Measurements from ENCODE around the gene ERBB4.

Gene ERBB4

GRCh38 chr2:212359425-212360067 is 179.1 kb downstream of the ERBB4 start (continued):
- TF ChIP-seq PATZ1 (CRISPR knock-in tag; IDR thresholded peaks at IDR 0.05; ENCODE audit: borderline replicate concordance) = no peak
- no peak for TF ChIP-seq ZC3H10 (CRISPR knock-in tag; IDR thresholded peaks at IDR 0.05)
- no peak for TF ChIP-seq BACH2 (CRISPR knock-in tag; IDR thresholded peaks at IDR 0.05; ENCODE audit: borderline replicate concordance)
- no peak for TF ChIP-seq GLIS3 (CRISPR knock-in tag; IDR thresholded peaks at IDR 0.05)
- TF ChIP-seq OSR1 (CRISPR knock-in tag; IDR thresholded peaks at IDR 0.05) = no peak

GRCh38 chr2:212357606-212358005 is 181.0 kb downstream of the ERBB4 start:
- TF ChIP-seq ZNF70 (CRISPR knock-in tag; IDR thresholded peaks at IDR 0.05) (no peak), TOX (CRISPR knock-in tag; IDR thresholded peaks at IDR 0.05; ENCODE audit: borderline replicate concordance) (no peak), SNAI2 (CRISPR knock-in tag; IDR thresholded peaks at IDR 0.05) (no peak), PPARA (CRISPR knock-in tag; IDR thresholded peaks at IDR 0.05; ENCODE audit: borderline replicate concordance) (no peak), ZFP30 (CRISPR knock-in tag; IDR thresholded peaks at IDR 0.05) (no peak), RARB (CRISPR knock-in tag; IDR thresholded peaks at IDR 0.05) (no peak), ISL1 (CRISPR knock-in tag; IDR thresholded peaks at IDR 0.05) (no peak), ZFP3 (CRISPR knock-in tag; IDR thresholded peaks at IDR 0.05) (no peak), CSRNP3 (CRISPR knock-in tag; IDR thresholded peaks at IDR 0.05) (no peak), PATZ1 (CRISPR knock-in tag; IDR thresholded peaks at IDR 0.05; ENCODE audit: borderline replicate concordance) (no peak), TSHZ2 (CRISPR knock-in tag; IDR thresholded peaks at IDR 0.05) (no peak), BACH2 (CRISPR knock-in tag; IDR thresholded peaks at IDR 0.05; ENCODE audit: borderline replicate concordance) (no peak), CSDC2 (CRISPR knock-in tag; IDR thresholded peaks at IDR 0.05) (no peak), ZNF565 (CRISPR knock-in tag; conservative IDR thresholded peaks at IDR 0.05; ENCODE audit: low read depth) (no peak), ZNF8 (CRISPR knock-in tag; IDR thresholded peaks at IDR 0.05) (no peak), CREB5 (CRISPR knock-in tag; IDR thresholded peaks at IDR 0.05; ENCODE audit: low read depth) (no peak), ARNTL (CRISPR knock-in tag; IDR thresholded peaks at IDR 0.05; ENCODE audit: borderline replicate concordance, low read depth) (no peak)

GRCh38 chr2:212354382-212354781 is 184.2 kb downstream of the ERBB4 start:
- no peak for ATAC-seq
- TF ChIP-seq TOX (CRISPR knock-in tag; IDR thresholded peaks at IDR 0.05; ENCODE audit: borderline replicate concordance) = no peak
- no peak for TF ChIP-seq PATZ1 (CRISPR knock-in tag; IDR thresholded peaks at IDR 0.05; ENCODE audit: borderline replicate concordance)
- TF ChIP-seq ZNF70 (CRISPR knock-in tag; IDR thresholded peaks at IDR 0.05) = no peak
- TF ChIP-seq CSRNP3 (CRISPR knock-in tag; IDR thresholded peaks at IDR 0.05) = no peak
- TF ChIP-seq CREB5 (CRISPR knock-in tag; IDR thresholded peaks at IDR 0.05; ENCODE audit: low read depth) = no peak
- no peak for TF ChIP-seq CSDC2 (CRISPR knock-in tag; IDR thresholded peaks at IDR 0.05)
- TF ChIP-seq GLIS3 (CRISPR knock-in tag; IDR thresholded peaks at IDR 0.05) = no peak
- no peak for TF ChIP-seq TCF4 (CRISPR knock-in tag; IDR thresholded peaks at IDR 0.05; ENCODE audit: borderline replicate concordance)
- no peak for TF ChIP-seq ZNF8 (CRISPR knock-in tag; IDR thresholded peaks at IDR 0.05)
- no peak for TF ChIP-seq BACH2 (CRISPR knock-in tag; IDR thresholded peaks at IDR 0.05; ENCODE audit: borderline replicate concordance)

More at GRCh38 chr2:212357606-212358005, 181.0 kb downstream of the ERBB4 start:
- no peak for ATAC-seq

All from SK-N-SH treated with all-trans-retinoic acid at 6 μM for 48 hours (cell line).